ENCODE measurements around the gene KATNAL1. TPM values are rescaled to one million over a fixed set of nuclear protein-coding genes. Genes with fewer than 3 reads are reported as not detected.

KATNAL1 gene
- polyA plus RNA-seq, 1 donor (not counting 4 experiments of a cell fraction or from before 2014, with no cell fraction given): 10.1 TPM

GRCh38 chr13:30306762-30307193 is 573 bp downstream of the KATNAL1 start:
- no peaks in the 10 kb centered on the region for H3K9me3 ChIP-seq (ENCODE audit: control insufficient read depth, low read depth, low read length)
- peak; percentile 38 for DNase-seq (ENCODE audit: low read depth, low spot score)
- dilution Hi-C loops (cut with MboI; ENCODE audit: extremely low pct_ligation_motif_present, low sequenced_read_pairs): no loop called here
- H3K27me3 ChIP-seq (ENCODE audit: control insufficient read depth, extremely low read depth, insufficient read depth, low read length): no peaks in the 10 kb centered on the region
- peaks cover 44% of the 10 kb centered on the region for H3K79me2 ChIP-seq (ENCODE audit: control insufficient read depth, insufficient read depth, low read length)
- peaks cover 0 to 6% of the 10 kb centered on the region in 2 experiments for H3K36me3 ChIP-seq (ENCODE audit: control insufficient read depth in 2 of 2, extremely low read depth in 1 of 2, insufficient read depth in 2 of 2, low read length in 2 of 2)
- H3K27ac ChIP-seq (ENCODE audit: control insufficient read depth, insufficient read depth, low read length): peak overlapping the region; percentile 69
- H3K4me1 ChIP-seq (ENCODE audit: control insufficient read depth, extremely low read depth, insufficient read depth, low read length): peaks cover 15% of the 10 kb centered on the region
- no peak for FAIRE-seq
- peak overlapping the region; percentile 93 for H3K4me2 ChIP-seq (ENCODE audit: control insufficient read depth, extremely low read depth, insufficient read depth, low read depth, low read length)
- H3K9ac ChIP-seq (ENCODE audit: control insufficient read depth, extremely low read depth, insufficient read depth, low read length): peak overlapping the region; percentile 84
- H4K20me1 ChIP-seq (ENCODE audit: control insufficient read depth, extremely low read depth, insufficient read depth, low read length): no peaks in the 10 kb centered on the region
- no peaks in the 10 kb centered on the region for H3K9me1 ChIP-seq (ENCODE audit: control insufficient read depth, extremely low read depth, insufficient read depth, low read length)
- H3K4me3 ChIP-seq (ENCODE audit: control insufficient read depth in 2 of 3, extremely low read depth in 1 of 3, insufficient read depth in 2 of 3, low read depth in 1 of 3, low read length in 3 of 3): peak overlapping the region; percentile 86 to 96 (median 91)
- no peak for TF ChIP-seq EZH2 (IDR thresholded peaks at IDR 0.05; ENCODE audit: low read length)
- TF ChIP-seq, protein P1, sequence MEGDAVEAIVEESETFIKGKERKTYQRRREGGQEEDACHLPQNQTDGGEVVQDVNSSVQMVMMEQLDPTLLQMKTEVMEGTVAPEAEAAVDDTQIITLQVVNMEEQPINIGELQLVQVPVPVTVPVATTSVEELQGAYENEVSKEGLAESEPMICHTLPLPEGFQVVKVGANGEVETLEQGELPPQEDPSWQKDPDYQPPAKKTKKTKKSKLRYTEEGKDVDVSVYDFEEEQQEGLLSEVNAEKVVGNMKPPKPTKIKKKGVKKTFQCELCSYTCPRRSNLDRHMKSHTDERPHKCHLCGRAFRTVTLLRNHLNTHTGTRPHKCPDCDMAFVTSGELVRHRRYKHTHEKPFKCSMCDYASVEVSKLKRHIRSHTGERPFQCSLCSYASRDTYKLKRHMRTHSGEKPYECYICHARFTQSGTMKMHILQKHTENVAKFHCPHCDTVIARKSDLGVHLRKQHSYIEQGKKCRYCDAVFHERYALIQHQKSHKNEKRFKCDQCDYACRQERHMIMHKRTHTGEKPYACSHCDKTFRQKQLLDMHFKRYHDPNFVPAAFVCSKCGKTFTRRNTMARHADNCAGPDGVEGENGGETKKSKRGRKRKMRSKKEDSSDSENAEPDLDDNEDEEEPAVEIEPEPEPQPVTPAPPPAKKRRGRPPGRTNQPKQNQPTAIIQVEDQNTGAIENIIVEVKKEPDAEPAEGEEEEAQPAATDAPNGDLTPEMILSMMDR (optimal IDR thresholded peaks at IDR 0.05 in 1 of 3, IDR thresholded peaks at IDR 0.05 in 1 of 3, conservative IDR thresholded peaks at IDR 0.05 in 1 of 3; ENCODE audit: extremely low read depth in 1 of 3, insufficient read depth in 2 of 3, low read length in 3 of 3): no peak
- peak overlapping the region; percentile 98 for H2AFZ ChIP-seq (ENCODE audit: control insufficient read depth, low read length)

DNA sequence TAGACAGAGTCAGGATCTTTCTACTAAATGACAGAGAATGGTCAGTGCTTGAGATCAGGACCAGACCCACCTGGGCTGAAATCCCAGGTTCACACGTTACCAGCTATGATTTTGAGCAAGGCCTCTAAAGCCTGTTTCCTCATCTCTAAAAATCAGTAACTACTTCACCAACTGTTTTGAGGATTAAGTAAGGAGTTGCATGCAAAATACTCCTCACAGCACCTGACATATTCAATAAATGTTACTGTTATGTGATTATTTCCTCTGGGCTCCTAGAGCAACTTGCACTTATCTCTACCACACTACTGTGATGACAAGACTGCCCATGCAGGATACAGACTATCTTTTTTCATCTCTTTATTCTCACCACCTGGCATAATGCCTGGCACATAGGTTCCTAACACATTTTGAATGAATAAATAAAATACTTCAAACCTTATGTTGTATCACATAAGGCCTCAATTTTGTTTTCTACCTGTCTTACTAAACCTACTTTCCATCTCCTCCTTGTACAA is 1.8 kb downstream of the KATNAL1 start:
- Histone ChIP-seq H3K79me2 (ENCODE audit: control insufficient read depth, insufficient read depth, low read length) (peaks cover 53% of the 10 kb centered on the region), H3K9ac (ENCODE audit: control insufficient read depth, extremely low read depth, insufficient read depth, low read length) (no peak overlapping the region), H3K27me3 (ENCODE audit: control insufficient read depth, extremely low read depth, insufficient read depth, low read length) (no peaks in the 10 kb centered on the region), H3K4me3 (ENCODE audit: control insufficient read depth in 2 of 3, extremely low read depth in 1 of 3, insufficient read depth in 2 of 3, low read depth in 1 of 3, low read length in 3 of 3) (peak overlapping the region in 2 of 3 experiments; percentile 8 to 96), H3K4me1 (ENCODE audit: control insufficient read depth, extremely low read depth, insufficient read depth, low read length) (peaks cover 17% of the 10 kb centered on the region), H3K27ac (ENCODE audit: control insufficient read depth, insufficient read depth, low read length) (no peak overlapping the region), H2AFZ (ENCODE audit: control insufficient read depth, low read length) (no peak overlapping the region), H3K9me3 (ENCODE audit: control insufficient read depth, low read depth, low read length) (no peaks in the 10 kb centered on the region), H3K36me3 (ENCODE audit: control insufficient read depth in 2 of 2, extremely low read depth in 1 of 2, insufficient read depth in 2 of 2, low read length in 2 of 2) (peaks cover 0 to 5% of the 10 kb centered on the region in 2 experiments), H4K20me1 (ENCODE audit: control insufficient read depth, extremely low read depth, insufficient read depth, low read length) (no peaks in the 10 kb centered on the region), H3K9me1 (ENCODE audit: control insufficient read depth, extremely low read depth, insufficient read depth, low read length) (no peaks in the 10 kb centered on the region), H3K4me2 (ENCODE audit: control insufficient read depth, extremely low read depth, insufficient read depth, low read depth, low read length) (peak overlapping the region; percentile 93)
- DNase-seq (ENCODE audit: low read depth, low spot score) (no peak), FAIRE-seq (peak; percentile 9)
- dilution Hi-C loops (cut with MboI; ENCODE audit: extremely low pct_ligation_motif_present, low sequenced_read_pairs): no loop called here
- no peak for TF ChIP-seq EZH2 (IDR thresholded peaks at IDR 0.05; ENCODE audit: low read length)
- TF ChIP-seq, protein P1 (optimal IDR thresholded peaks at IDR 0.05 in 1 of 3, IDR thresholded peaks at IDR 0.05 in 1 of 3, conservative IDR thresholded peaks at IDR 0.05 in 1 of 3; ENCODE audit: extremely low read depth in 1 of 3, insufficient read depth in 2 of 3, low read length in 3 of 3): no peak
